ENCODE measurements around the gene TMEM45A. TPM values are rescaled to one million over a fixed set of nuclear protein-coding genes. Genes with fewer than 3 reads are reported as not detected.
"Not testable (repeated sequence)": the region's sequence is repeated elsewhere in the genome, so short reads cannot be mapped to it uniquely, and the experiment has no call there.

Gene TMEM45A
- total RNA-seq, 2 experiments from 2014 or later = 0.65 to 0.74 TPM

DNA sequence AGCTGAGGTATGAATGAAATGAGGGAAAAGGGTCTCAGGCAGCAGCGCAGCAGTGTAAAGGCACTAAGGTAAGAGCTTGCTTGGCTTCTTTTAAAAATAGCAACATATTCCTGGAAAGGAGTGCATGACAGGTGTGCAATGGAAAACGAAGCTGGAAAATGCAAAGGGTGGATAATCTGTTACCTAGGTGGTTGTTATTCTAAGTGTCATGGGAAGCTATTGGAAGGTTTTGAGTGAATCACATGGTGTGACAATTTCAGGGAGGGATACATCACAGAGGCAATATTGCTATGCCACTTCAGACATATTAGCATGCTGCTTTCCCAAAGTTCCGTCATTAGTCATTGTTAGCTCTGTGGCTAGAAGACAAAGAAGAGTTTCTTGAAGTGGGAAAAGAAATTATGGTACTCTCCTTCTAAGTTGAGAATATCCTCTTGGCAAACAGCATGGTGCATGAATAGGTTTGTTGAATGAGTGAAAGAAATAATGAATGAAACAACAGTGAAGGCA, 28.7 kb upstream of the TMEM45A start:
- Mint-ChIP-seq H3K4me3 (no peak overlapping the region), H3K27me3 (no peaks in the 10 kb centered on the region), H3K36me3 (peaks cover 2% of the 10 kb centered on the region), H3K4me1 (ENCODE audit: low read depth) (peaks cover 7% of the 10 kb centered on the region), H3K27ac (no peak overlapping the region), H3K9me3 (peaks cover 11% of the 10 kb centered on the region)
- no peak for DNase-seq
- ChIA-PET CTCF (interaction anchor here (0.9 to 8.1 kb wide), 13 partner anchors 12 to 918 kb away, joined by 3 to 113 read pairs (median 4); partner anchors contain the start of genes LNP1 and TOMM70), POLR2A (interaction anchor here (1.0 kb wide), 1 partner anchor 1110 kb away, joined by 3 read pairs; the partner anchor contains the start of gene PCNP)
- intact Hi-C loops (cut with micrococcal nuclease) = loop anchor here (1.0 to 10.0 kb wide), 7 partner anchors 61 to 1179 kb away; partner anchors contain the start of genes LNP1, TFG and TOMM70

DNA sequence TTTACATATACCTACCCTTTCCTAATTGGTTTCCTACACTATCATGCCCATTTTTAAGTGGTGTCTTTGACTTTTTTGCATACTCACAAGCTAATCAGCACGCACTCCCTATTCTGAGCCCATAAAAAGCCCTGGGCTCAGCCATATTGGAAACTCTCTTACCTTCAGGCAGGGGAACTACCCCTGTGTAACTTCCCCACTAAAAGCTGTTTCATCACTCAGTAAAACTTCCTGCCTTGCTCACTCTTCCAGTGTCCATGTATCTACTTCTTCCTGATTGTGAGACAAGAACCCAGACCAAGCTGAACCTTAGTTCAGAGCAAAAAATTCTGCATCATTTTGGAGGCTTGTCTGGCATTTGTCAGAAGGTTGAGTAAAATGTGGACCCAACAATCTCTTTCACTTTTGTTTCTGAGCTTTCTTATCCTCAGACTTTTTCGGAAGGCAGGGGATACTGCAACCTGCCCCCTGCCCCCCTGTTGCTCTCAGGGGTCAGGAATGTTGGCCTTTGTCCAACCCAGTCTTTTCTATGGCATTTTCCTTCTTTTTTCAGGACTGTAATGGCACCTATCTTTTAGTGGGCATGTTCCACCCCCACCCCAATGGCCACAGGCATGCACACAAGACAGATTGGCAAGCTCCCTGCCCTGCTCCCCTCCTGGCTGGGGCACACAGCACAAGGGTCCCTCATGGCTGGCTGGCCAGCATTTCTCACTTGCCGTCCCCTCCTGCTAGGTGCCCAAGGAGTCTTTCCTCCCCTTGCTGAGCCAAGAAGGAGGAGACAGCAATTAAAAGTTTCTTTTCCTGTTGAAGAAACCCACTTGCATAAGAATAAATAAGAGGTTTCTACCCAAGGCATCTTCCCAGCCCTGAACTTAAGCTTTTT, 26.3 kb upstream of the TMEM45A start:
- no peaks in the 10 kb centered on the region for H3K27me3 Mint-ChIP-seq
- CTCF ChIA-PET = interaction anchor here (1.1 to 8.1 kb wide), 2 partner anchors 125 to 331 kb away, joined by 3 to 113 read pairs; no protein-coding TSS in a partner anchor
- peaks cover 4% of the 10 kb centered on the region for H3K36me3 Mint-ChIP-seq
- no peak overlapping the region for H3K4me3 Mint-ChIP-seq
- intact Hi-C loops (cut with micrococcal nuclease) = loop anchor here (10.0 kb wide), 1 partner anchor 239 kb away; the partner anchor contains the start of gene TFG
- peaks cover 7% of the 10 kb centered on the region for H3K4me1 Mint-ChIP-seq (ENCODE audit: low read depth)
- no peak overlapping the region for H3K27ac Mint-ChIP-seq
- POLR2A ChIA-PET = no interaction called here
- no peak for DNase-seq
- peaks cover 17% of the 10 kb centered on the region for H3K9me3 Mint-ChIP-seq

GRCh38 chr3:100467133-100467532, 25.3 kb upstream of the TMEM45A start:
- DNase-seq = no peak
- ChIA-PET POLR2A (no interaction called here), CTCF (interaction anchor here (8.1 kb wide), 1 partner anchor 124 kb away, joined by 113 read pairs; no protein-coding TSS in a partner anchor)
- no peak overlapping the region for H3K4me3 Mint-ChIP-seq
- H3K36me3 Mint-ChIP-seq = peaks cover 4% of the 10 kb centered on the region
- no peak overlapping the region for H3K27ac Mint-ChIP-seq
- H3K9me3 Mint-ChIP-seq = peaks cover 17% of the 10 kb centered on the region
- H3K4me1 Mint-ChIP-seq (ENCODE audit: low read depth) = peaks cover 7% of the 10 kb centered on the region
- H3K27me3 Mint-ChIP-seq = no peaks in the 10 kb centered on the region
- intact Hi-C loops (cut with micrococcal nuclease) = loop anchor here (10.0 kb wide), 1 partner anchor 238 kb away; the partner anchor contains the start of gene TFG

- intact Hi-C loops (cut with micrococcal nuclease) = loop anchor here (10.0 kb wide), 1 partner anchor 236 kb away; the partner anchor contains the start of gene TFG
- Mint-ChIP-seq H3K9me3 (peaks cover 20% of the 10 kb centered on the region), H3K4me1 (ENCODE audit: low read depth) (peaks cover 7% of the 10 kb centered on the region), H3K27ac (no peak overlapping the region), H3K36me3 (peaks cover 4% of the 10 kb centered on the region), H3K27me3 (no peaks in the 10 kb centered on the region), H3K4me3 (no peak overlapping the region)
- CTCF ChIA-PET = interaction anchor here (0.6 to 8.1 kb wide), 2 partner anchors 122 to 992 kb away, joined by 3 to 113 read pairs; no protein-coding TSS in a partner anchor
- POLR2A ChIA-PET = no interaction called here
- no peak for DNase-seq
Measured at GRCh38 chr3:100468676-100469075, 23.7 kb upstream of the TMEM45A start.

- H3K9me3 Mint-ChIP-seq = peaks cover 20% of the 10 kb centered on the region
- no peak for DNase-seq
- H3K4me3 Mint-ChIP-seq = no peak overlapping the region
- ChIA-PET CTCF (no interaction called here), POLR2A (no interaction called here)
- H3K27me3 Mint-ChIP-seq = no peaks in the 10 kb centered on the region
- intact Hi-C loops (cut with micrococcal nuclease) = no loop called here
- H3K36me3 Mint-ChIP-seq = peaks cover 4% of the 10 kb centered on the region
- H3K27ac Mint-ChIP-seq = no peak overlapping the region
- peaks cover 5% of the 10 kb centered on the region for H3K4me1 Mint-ChIP-seq (ENCODE audit: low read depth)
Measured at GRCh38 chr3:100470951-100471350, 21.5 kb upstream of the TMEM45A start.

DNA sequence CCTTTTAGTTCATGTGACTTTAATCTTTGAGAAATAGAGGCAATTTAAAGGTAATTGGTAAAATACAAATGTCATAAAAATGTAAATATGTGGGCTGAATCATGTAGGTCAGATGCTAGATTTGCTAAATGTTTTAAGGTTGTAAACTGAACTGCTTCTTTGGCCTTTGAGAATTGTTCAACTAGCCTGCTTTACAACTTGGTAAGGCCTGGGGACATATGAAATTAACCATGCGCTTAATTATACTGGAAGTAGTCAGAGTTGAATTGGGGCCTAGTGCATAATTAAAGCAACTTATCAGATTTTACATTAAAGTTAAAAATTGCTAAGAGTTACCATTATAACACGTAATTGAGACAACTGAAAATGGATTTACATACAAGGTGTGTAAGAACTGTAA, 21.0 kb upstream of the TMEM45A start:
- CTCF ChIA-PET = no interaction called here
- no peak overlapping the region for H3K4me3 Mint-ChIP-seq
- POLR2A ChIA-PET = no interaction called here
- peaks cover 20% of the 10 kb centered on the region for H3K9me3 Mint-ChIP-seq
- intact Hi-C loops (cut with micrococcal nuclease) = no loop called here
- no peaks in the 10 kb centered on the region for H3K4me1 Mint-ChIP-seq (ENCODE audit: low read depth)
- no peak overlapping the region for H3K27ac Mint-ChIP-seq
- peaks cover 4% of the 10 kb centered on the region for H3K36me3 Mint-ChIP-seq
- H3K27me3 Mint-ChIP-seq = no peaks in the 10 kb centered on the region
- no peak for DNase-seq

DNA sequence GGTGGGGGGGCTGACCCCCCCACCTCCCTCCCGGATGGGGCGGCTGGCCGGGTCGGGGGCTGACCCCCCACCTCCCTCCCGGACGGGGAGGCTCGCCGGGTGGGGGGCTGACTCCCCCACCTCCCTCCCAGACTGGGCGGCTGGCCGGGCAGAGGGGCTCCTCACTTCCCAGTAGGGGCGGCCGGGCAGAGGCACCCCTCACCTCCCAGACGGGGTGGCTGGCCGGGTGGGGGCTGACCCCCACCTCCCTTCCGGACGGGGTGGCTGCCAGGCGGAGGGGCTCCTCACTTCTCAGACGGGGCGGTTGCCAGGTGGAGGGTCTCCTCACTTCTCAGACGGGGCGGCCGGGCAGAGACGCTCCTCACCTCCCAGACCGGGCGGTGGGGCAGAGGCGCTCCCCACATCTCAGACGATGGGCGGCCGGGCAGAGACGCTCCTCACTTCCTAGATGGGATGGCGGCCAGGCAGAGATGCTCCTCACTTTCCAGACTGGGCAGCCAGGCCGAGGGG, 14.5 kb upstream of the TMEM45A start:
- H3K4me3 Mint-ChIP-seq; H3K27me3 Mint-ChIP-seq; H3K4me1 Mint-ChIP-seq (ENCODE audit: low read depth); intact Hi-C loops (cut with micrococcal nuclease); H3K27ac Mint-ChIP-seq; H3K36me3 Mint-ChIP-seq; H3K9me3 Mint-ChIP-seq; POLR2A ChIA-PET; CTCF ChIA-PET; DNase-seq: not testable (repeated sequence)

DNA sequence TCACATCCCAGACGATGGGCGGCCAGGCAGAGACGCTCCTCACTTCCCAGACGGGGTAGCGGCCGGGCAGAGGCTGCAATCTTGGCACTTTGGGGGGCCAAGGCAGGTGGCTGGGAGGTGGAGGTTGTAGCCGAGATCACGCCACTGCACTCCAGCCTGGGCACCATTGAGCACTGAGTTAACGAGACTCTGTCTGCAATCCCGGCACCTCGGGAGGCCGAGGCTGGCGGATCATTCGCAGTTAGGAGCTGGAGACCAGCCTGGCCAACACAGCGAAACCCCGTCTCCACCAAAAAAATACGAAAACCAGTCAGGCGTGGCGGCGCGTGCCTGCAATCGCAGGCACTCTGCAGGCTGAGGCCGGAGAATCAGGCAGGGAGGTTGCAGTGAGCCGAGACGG, 13.9 kb upstream of the TMEM45A start:
- POLR2A ChIA-PET; DNase-seq; H3K9me3 Mint-ChIP-seq; H3K4me1 Mint-ChIP-seq (ENCODE audit: low read depth); H3K27me3 Mint-ChIP-seq; CTCF ChIA-PET; intact Hi-C loops (cut with micrococcal nuclease); H3K36me3 Mint-ChIP-seq; H3K27ac Mint-ChIP-seq; H3K4me3 Mint-ChIP-seq: not testable (repeated sequence)

DNA sequence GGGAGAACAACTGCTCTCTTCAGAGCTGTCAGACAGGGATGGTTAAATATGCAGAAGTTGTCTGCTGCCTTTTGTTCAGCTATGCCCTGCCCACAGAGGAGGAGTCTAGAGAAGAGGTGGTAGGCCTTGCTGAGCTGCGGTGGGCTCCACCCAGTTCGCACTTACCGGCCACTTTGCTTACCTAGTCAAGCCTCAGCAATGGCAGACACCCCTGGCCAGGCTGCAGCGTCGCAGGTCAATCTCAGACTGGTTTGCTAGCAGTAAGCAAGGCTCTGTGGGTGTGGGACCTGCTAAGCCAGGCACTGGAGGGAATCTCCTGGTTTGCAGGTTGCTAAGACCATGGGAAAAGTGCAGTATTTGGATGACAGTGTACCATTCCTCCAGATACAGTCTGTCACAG, 12.3 kb upstream of the TMEM45A start:
- no peak overlapping the region for H3K27ac Mint-ChIP-seq
- intact Hi-C loops (cut with micrococcal nuclease) = no loop called here
- H3K9me3 Mint-ChIP-seq = no peaks in the 10 kb centered on the region
- ChIA-PET POLR2A (no interaction called here), CTCF (no interaction called here)
- DNase-seq = no peak
- H3K27me3 Mint-ChIP-seq = peaks cover 6% of the 10 kb centered on the region
- no peak overlapping the region for H3K4me3 Mint-ChIP-seq
- H3K36me3 Mint-ChIP-seq = no peaks in the 10 kb centered on the region
- no peaks in the 10 kb centered on the region for H3K4me1 Mint-ChIP-seq (ENCODE audit: low read depth)

- Mint-ChIP-seq H3K27me3 (peaks cover 8% of the 10 kb centered on the region), H3K27ac (no peak overlapping the region), H3K4me3 (no peak overlapping the region), H3K9me3 (no peaks in the 10 kb centered on the region), H3K36me3 (no peaks in the 10 kb centered on the region), H3K4me1 (ENCODE audit: low read depth) (no peaks in the 10 kb centered on the region)
- intact Hi-C loops (cut with micrococcal nuclease) = no loop called here
- CTCF ChIA-PET = no interaction called here
- POLR2A ChIA-PET = no interaction called here
- no peak for DNase-seq
Measured at GRCh38 chr3:100482176-100482575, 10.2 kb upstream of the TMEM45A start.

- no peak overlapping the region for H3K27ac Mint-ChIP-seq
- H3K4me1 Mint-ChIP-seq (ENCODE audit: low read depth) = no peaks in the 10 kb centered on the region
- no peak overlapping the region for H3K4me3 Mint-ChIP-seq
- H3K27me3 Mint-ChIP-seq = peaks cover 8% of the 10 kb centered on the region
- no peaks in the 10 kb centered on the region for H3K36me3 Mint-ChIP-seq
- intact Hi-C loops (cut with micrococcal nuclease) = no loop called here
- no peak for DNase-seq
- CTCF ChIA-PET = no interaction called here
- no peaks in the 10 kb centered on the region for H3K9me3 Mint-ChIP-seq
- POLR2A ChIA-PET = no interaction called here
Measured at GRCh38 chr3:100483529-100483928, 8.9 kb upstream of the TMEM45A start.

GRCh38 chr3:100486808-100487207, 5.6 kb upstream of the TMEM45A start:
- Mint-ChIP-seq H3K4me1 (ENCODE audit: low read depth) (peaks cover 2% of the 10 kb centered on the region), H3K4me3 (no peak overlapping the region), H3K9me3 (no peaks in the 10 kb centered on the region), H3K36me3 (no peaks in the 10 kb centered on the region), H3K27me3 (peaks cover 8% of the 10 kb centered on the region), H3K27ac (no peak overlapping the region)
- intact Hi-C loops (cut with micrococcal nuclease) = no loop called here
- DNase-seq = no peak
- CTCF ChIA-PET = interaction anchor here (1.0 kb wide), 1 partner anchor 24 kb away, joined by 4 read pairs; no protein-coding TSS in a partner anchor
- POLR2A ChIA-PET = no interaction called here
